ENCODE data around the gene EMC7.
"Not testable (repeated sequence)": the region's sequence is repeated elsewhere in the genome, so short reads cannot be mapped to it uniquely, and the experiment has no call there.

DNA sequence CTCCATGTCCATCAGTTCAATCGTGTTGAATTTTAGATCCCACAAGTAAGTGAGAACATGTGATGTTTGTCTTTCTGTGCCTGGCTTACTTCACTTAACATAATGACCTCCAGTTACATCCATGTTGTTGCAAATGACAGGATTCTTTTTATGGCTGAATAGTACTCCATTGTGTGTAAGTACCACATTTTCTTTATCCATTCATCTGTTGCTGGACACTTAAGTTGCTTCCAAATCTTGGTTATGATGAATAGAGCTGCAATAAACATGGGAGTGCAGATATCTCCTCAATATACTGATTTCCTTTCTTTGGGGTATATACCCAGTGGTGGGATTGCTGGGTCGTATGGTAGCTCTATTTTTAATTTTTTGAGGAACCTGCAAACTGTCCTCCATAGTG lies 18.8 kb upstream of the EMC7 start:
- not testable (repeated sequence) for TF ChIP-seq RAD21 (IDR thresholded peaks at IDR 0.05; ENCODE audit: low read length); POLR2A (IDR thresholded peaks at IDR 0.05; ENCODE audit: low read depth, low read length); RCOR1 (IDR thresholded peaks at IDR 0.05; ENCODE audit: insufficient replicate concordance, low read length); CEBPB (IDR thresholded peaks at IDR 0.05; ENCODE audit: low read depth, low read length); BHLHE40 (IDR thresholded peaks at IDR 0.05; ENCODE audit: low read depth, low read length); FOS (IDR thresholded peaks at IDR 0.05; ENCODE audit: low read depth, low read length); MAZ (IDR thresholded peaks at IDR 0.05; ENCODE audit: borderline replicate concordance, low read depth, low read length); MAFK (IDR thresholded peaks at IDR 0.05; ENCODE audit: low read depth, low read length)
- TF ChIP-seq, protein P1, sequence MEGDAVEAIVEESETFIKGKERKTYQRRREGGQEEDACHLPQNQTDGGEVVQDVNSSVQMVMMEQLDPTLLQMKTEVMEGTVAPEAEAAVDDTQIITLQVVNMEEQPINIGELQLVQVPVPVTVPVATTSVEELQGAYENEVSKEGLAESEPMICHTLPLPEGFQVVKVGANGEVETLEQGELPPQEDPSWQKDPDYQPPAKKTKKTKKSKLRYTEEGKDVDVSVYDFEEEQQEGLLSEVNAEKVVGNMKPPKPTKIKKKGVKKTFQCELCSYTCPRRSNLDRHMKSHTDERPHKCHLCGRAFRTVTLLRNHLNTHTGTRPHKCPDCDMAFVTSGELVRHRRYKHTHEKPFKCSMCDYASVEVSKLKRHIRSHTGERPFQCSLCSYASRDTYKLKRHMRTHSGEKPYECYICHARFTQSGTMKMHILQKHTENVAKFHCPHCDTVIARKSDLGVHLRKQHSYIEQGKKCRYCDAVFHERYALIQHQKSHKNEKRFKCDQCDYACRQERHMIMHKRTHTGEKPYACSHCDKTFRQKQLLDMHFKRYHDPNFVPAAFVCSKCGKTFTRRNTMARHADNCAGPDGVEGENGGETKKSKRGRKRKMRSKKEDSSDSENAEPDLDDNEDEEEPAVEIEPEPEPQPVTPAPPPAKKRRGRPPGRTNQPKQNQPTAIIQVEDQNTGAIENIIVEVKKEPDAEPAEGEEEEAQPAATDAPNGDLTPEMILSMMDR (conservative IDR thresholded peaks at IDR 0.05; ENCODE audit: low read depth, low read length): not testable (repeated sequence)
